Stomach (tissue), 9 donors: ENCODE measurements around the gene INPP4B. TPM values are rescaled to one million over a fixed set of nuclear protein-coding genes. Genes with fewer than 3 reads are reported as not detected.
A peak's percentile ranks its signal among the peaks of the same experiment; 100 is the strongest.
"Not testable (repeated sequence)": the region's sequence is repeated elsewhere in the genome, so short reads cannot be mapped to it uniquely, and the experiment has no call there.

ENCODE experiments used
- DNase-seq, 2 donors: peaks; one replicate each; pipeline versions ENCODE4 v3.0.0 to v3.0.0-alpha.2; 2013 to 2019
- H3K27ac ChIP-seq, 5 donors: fragments of 200-600 bp in 4 of 5; sonication (generic) in 4 of 5; one replicate each; pipeline ENCODE4 v1.5.1; 2013 to 2019; ENCODE audit warnings: mild to moderate bottlenecking in 1 of 5, moderate library complexity in 1 of 5
- H3K27me3 ChIP-seq, 3 donors: fragments of 200-600 bp; sonication (generic); one replicate each; pipeline ENCODE4 v1.5.1; 2017 to 2019; ENCODE audit warnings: mixed run types in 1 of 3
- H3K36me3 ChIP-seq, 4 donors: fragments of 200-600 bp; sonication (generic); 1 replicate in 3 of 4; 2 replicates in 1 of 4; pipeline ENCODE4 v1.5.1; 2016 to 2019
- H3K4me1 ChIP-seq, 4 donors: fragments of 200-600 bp; sonication (generic); one replicate each; pipeline ENCODE4 v1.5.1; 2016 to 2019
- H3K4me3 ChIP-seq, 4 donors: fragments of 200-600 bp; sonication (generic) in 3 of 4; one replicate each; pipeline ENCODE4 v1.5.1; 2016 to 2019; ENCODE audit warnings: mild to moderate bottlenecking in 1 of 4
- H3K9me3 ChIP-seq, 4 donors: fragments of 200-600 bp; sonication (generic); one replicate each; pipeline ENCODE4 v1.5.1; 2016 to 2019
- EP300 ChIP-seq: sonication (generic); formaldehyde crosslinking; IDR thresholded peaks from one replicate; pipeline ENCODE4 v1.6.1; 2017; ENCODE audit warnings: antibody characterized with exemption
- POLR2A ChIP-seq, 4 donors: fragments of 450-650 bp; IDR thresholded peaks; one replicate each; pipeline ENCODE4 v1.6.1; 2016; ENCODE audit warnings: antibody characterized with exemption in 4 of 4, control low read depth in 2 of 4, mild to moderate bottlenecking in 1 of 4, moderate library complexity in 1 of 4
- POLR2AphosphoS5 ChIP-seq, 3 donors: sonication (generic); formaldehyde crosslinking; IDR thresholded peaks; one replicate each; pipeline ENCODE4 v1.6.1; 2016; ENCODE audit warnings: antibody characterized with exemption in 3 of 3
- WGBS, 5 donors: extraction: QIAGEN DNeasy Blood & Tissue Kit in 3 of 5; methylation state at CpG; one replicate each; pipeline versions ENCODE4 v1.1.5 to v1.1.7; 2013 to 2018; 5-methylcytosine and 5-hydroxymethylcytosine counted together
- intact Hi-C: fragments of 100-400 bp; cut with DNase I; formaldehyde crosslinking; loops from one replicate; pipeline ENCODE4 v1.15.1; 2023; ENCODE audit warnings: low total_unique reads
- polyA plus RNA-seq, 3 donors: library from polyadenylated mRNA; stranded (reverse); fragments of 200-250 nt; gene quantifications; one replicate each; pipeline ENCODE4 v1.2.3, GENCODE V29; 2013
- total RNA-seq, 5 donors: library from RNA; depleted of rRNA; stranded (reverse); fragments of >200 nt; gene quantifications; one replicate each; pipeline versions ENCODE4 v1.1.0 to v1.2.3, GENCODE V29; 2014 to 2016
- TF ChIP-seq, protein P1 (sequence below), 7 experiments: fragments of 450-650 bp in 4 of 7; fragments of 200-600 bp in 3 of 7; sonication (generic) in 3 of 7; IDR thresholded peaks; one replicate each; pipeline ENCODE4 v1.5.1; 2016 to 2019; ENCODE audit warnings: antibody characterized with exemption in 7 of 7, control low read depth in 2 of 7, mild to moderate bottlenecking in 1 of 7
- donor health status: healthy with polysubstance abuse.
- donor health status: Bipolar disorder and iron deficiency.
- donor health status: healthy.

The INPP4B gene
- total and polyA plus RNA-seq, 8 donors: 1.4 to 96.9 (median 11.7) TPM

DNA sequence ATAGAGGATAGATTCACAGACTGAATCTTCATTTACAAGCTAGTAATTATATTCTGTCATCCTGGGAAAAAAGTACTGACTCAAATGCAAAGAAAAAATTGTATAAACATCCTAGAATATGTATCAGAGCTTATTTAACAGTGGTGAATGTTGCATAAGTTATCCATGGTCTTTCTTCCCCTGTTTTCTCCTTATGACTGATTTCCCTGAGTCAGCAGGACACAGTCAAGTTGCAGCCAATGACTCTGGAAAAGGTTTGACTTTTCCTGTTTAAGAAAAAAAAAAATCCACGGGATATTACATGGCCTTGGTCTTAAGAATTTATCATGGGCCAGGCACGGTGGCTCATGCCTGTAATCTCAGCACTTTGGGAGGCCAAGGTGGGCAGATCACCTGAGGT is 36.5 kb downstream of the INPP4B start:
- TF ChIP-seq POLR2AphosphoS5 (IDR thresholded peaks at IDR 0.05): no peak
- Histone ChIP-seq H3K27ac (no peak overlapping the region), H3K4me1 (no peaks in the 10 kb centered on the region), H3K9me3 (no peaks in the 10 kb centered on the region), H3K27me3 (no peaks in the 10 kb centered on the region), H3K4me3 (no peak overlapping the region), H3K36me3 (no peaks in the 10 kb centered on the region)
- intact Hi-C loops: no loop called here
- WGBS, 5 donors: 60 to 69% (median 64%) methylated on average over 2 of the region's 2 CpGs
- no peak for DNase-seq

DNA sequence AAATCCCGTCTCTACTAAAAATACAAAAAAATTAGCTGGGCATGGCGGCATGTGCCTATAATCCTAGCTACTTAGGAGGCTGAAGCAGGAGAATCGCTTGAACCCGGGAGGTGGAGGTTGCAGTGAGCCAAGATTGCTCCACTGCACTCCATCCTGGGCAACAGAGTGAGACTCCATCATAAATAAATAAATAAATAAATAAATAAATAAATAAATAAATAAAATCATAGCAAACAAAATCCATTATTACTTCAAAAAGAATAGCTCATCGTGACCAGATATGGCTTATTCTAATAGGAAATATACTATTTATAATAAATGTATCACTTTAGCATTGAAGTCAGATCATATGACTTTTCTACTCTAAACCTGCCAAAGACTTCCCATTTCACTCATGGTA is 42.2 kb downstream of the INPP4B start:
- H3K27ac ChIP-seq, DNase-seq, H3K4me1 ChIP-seq, intact Hi-C loops, H3K9me3 ChIP-seq, H3K27me3 ChIP-seq, H3K36me3 ChIP-seq, H3K4me3 ChIP-seq: not testable (repeated sequence)
- WGBS, 5 donors: 90 to 99% (median 95%) methylated on average over 5 of the region's 5 CpGs

DNA sequence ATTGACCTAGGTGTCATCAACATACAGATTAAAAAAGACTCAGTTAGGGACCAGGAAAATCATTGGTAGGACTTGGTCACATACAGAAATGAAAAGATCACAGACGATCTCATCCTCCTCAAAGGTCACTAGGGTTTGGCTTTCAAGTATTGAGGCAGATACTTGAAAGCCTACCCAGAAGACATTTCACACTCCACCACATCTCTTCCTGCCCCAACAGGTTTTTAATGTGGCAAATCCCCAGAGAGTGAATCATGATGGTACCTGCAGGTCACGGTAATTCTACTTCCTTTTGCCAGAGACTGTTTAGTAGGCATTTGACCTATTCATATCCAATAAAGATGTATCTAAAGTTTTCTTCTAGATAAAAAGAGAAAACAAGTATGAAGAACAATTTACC is 44.1 kb downstream of the INPP4B start:
- TF ChIP-seq, protein P1, sequence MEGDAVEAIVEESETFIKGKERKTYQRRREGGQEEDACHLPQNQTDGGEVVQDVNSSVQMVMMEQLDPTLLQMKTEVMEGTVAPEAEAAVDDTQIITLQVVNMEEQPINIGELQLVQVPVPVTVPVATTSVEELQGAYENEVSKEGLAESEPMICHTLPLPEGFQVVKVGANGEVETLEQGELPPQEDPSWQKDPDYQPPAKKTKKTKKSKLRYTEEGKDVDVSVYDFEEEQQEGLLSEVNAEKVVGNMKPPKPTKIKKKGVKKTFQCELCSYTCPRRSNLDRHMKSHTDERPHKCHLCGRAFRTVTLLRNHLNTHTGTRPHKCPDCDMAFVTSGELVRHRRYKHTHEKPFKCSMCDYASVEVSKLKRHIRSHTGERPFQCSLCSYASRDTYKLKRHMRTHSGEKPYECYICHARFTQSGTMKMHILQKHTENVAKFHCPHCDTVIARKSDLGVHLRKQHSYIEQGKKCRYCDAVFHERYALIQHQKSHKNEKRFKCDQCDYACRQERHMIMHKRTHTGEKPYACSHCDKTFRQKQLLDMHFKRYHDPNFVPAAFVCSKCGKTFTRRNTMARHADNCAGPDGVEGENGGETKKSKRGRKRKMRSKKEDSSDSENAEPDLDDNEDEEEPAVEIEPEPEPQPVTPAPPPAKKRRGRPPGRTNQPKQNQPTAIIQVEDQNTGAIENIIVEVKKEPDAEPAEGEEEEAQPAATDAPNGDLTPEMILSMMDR (IDR thresholded peaks at IDR 0.05): no peak
- TF ChIP-seq EP300: no peak
- TF ChIP-seq POLR2AphosphoS5 (IDR thresholded peaks at IDR 0.05): no peak
- no peak for TF ChIP-seq POLR2A (IDR thresholded peaks at IDR 0.05)
- Histone ChIP-seq H3K9me3 (no peaks in the 10 kb centered on the region), H3K27me3 (no peaks in the 10 kb centered on the region), H3K4me1 (no peaks in the 10 kb centered on the region), H3K36me3 (no peaks in the 10 kb centered on the region), H3K27ac (no peak overlapping the region), H3K4me3 (no peak overlapping the region)
- intact Hi-C loops: no loop called here
- peak in 1 of 2 donors; percentile 3 for DNase-seq
- 74 to 84% (median 79%) methylated on average over 2 of the region's 2 CpGs for WGBS, 5 donors

DNA sequence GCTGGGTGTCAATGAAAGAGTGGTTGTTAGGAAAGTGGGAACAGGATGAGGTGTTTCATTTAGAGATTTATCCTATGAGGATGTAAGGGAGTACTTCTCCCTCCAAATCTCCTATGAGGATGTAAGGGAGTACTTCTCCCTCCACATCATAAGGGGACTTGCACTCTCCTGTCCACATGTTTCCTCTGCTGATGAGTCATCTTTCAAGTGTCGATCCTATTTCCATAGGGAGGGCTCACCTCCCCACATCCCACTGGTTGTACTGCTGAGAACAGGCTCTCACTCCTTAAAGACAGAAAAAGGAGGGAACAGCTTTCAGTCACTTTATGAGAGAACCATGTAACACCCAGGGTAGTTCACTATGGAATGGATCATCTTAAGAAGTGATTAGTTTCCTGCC is 65.0 kb downstream of the INPP4B start:
- TF ChIP-seq, protein P1 (IDR thresholded peaks at IDR 0.05): no peak
- TF ChIP-seq POLR2AphosphoS5 (IDR thresholded peaks at IDR 0.05): no peak
- TF ChIP-seq POLR2A (IDR thresholded peaks at IDR 0.05): no peak
- no peak for TF ChIP-seq EP300
- no peak overlapping the region for H3K27ac ChIP-seq
- H3K4me3 ChIP-seq: no peak overlapping the region
- no peaks in the 10 kb centered on the region for H3K4me1 ChIP-seq
- no peaks in the 10 kb centered on the region for H3K36me3 ChIP-seq
- WGBS, 5 donors: 32 to 52% (median 48%) methylated on average over 1 of the region's 1 CpG
- H3K9me3 ChIP-seq: no peaks in the 10 kb centered on the region
- no peaks in the 10 kb centered on the region for H3K27me3 ChIP-seq
- intact Hi-C loops: no loop called here
- DNase-seq: no peak

DNA sequence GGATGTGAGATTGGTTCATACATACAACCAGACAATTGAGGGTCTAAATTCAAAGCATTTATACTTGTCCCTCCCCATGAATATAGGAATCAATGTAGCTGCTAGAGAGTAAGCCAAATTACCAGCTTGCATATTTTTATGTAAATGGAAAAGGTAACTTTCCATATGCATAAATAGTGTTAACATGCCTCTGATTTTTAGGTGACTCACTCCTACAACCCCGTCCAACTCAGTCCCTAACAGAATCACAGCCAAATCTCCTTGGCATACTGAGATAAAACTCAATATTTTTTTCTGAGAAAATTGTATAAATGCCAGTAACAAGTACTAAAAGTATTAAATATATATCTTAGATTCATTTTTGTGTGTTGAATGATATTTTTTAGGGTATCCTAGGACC is 67.2 kb downstream of the INPP4B start:
- Histone ChIP-seq H3K27me3 (no peaks in the 10 kb centered on the region), H3K4me3 (no peak overlapping the region)
- intact Hi-C loops: no loop called here

More for the DNA sequence above, 67.2 kb downstream of the INPP4B start:
- no peak for TF ChIP-seq EP300
- TF ChIP-seq POLR2AphosphoS5 (IDR thresholded peaks at IDR 0.05): no peak
- no peak for TF ChIP-seq POLR2A (IDR thresholded peaks at IDR 0.05)
- TF ChIP-seq, protein P1 (IDR thresholded peaks at IDR 0.05): no peak
- Histone ChIP-seq H3K9me3 (no peaks in the 10 kb centered on the region), H3K36me3 (no peaks in the 10 kb centered on the region), H3K27ac (no peak overlapping the region), H3K4me1 (no peaks in the 10 kb centered on the region)
- no peak for DNase-seq
- 21 to 67% (median 45%) methylated on average over 1 of the region's 1 CpG for WGBS, 5 donors
